HepG2 (cell line): ENCODE measurements around the gene PBX1. TPM values are rescaled to one million over a fixed set of nuclear protein-coding genes. Genes with fewer than 3 reads are reported as not detected.

ENCODE experiments used
- ATAC-seq: fragments of 200-7000 bp; cut with Tn5 transposase; 3 replicates; pipeline ENCODE4 v1.9.1; 2020; ENCODE audit warnings: mild to moderate bottlenecking, moderate library complexity
- BruUV-seq: library from RNA; stranded (reverse); fragments of 400-500 nt; replicated peaks from 2 replicates; lab custom pipeline; 2021; lab: Mats Ljungman, UMichigan
- CTCF ChIA-PET: fragments of 300-600 bp; formaldehyde crosslinking; extraction: SDS; loops from one replicate; lab custom pipeline; 2021; ENCODE audit warnings: low total read pairs, inconsistent platforms, low intra/inter-chr PET ratio; lab: Yijun Ruan, JAX
- POLR2A ChIA-PET: fragments of 350-600 bp; sonication (Branson Sonifier 250); formaldehyde crosslinking; loops from one replicate; lab custom pipeline; 2020; ENCODE audit warnings: antibody characterized with exemption, inconsistent platforms; lab: Yijun Ruan, JAX
- DNase-seq: peaks from one replicate; pipeline ENCODE4 v3.0.0-alpha.2; 2015; ENCODE audit warnings: low spot score
- FAIRE-seq: peaks from 3 replicates; lab custom pipeline; 2011; peaks lifted over from hg19 to GRCh38; lab: Jason Lieb, UNC
- H2AFZ ChIP-seq: one replicate; pipeline ENCODE4 v1.6.1; 2011; ENCODE audit warnings: low read length, inconsistent platforms
- H3K27ac ChIP-seq: fragments of 300-600 bp; 3 replicates; pipeline ENCODE4 v1.8.0; 2011; ENCODE audit warnings: mixed run types, mild to moderate bottlenecking, mixed read lengths, low read length, inconsistent platforms; ENCODE audit not compliant: insufficient read depth; ENCODE audit errors: extremely low read length
- H3K27me3 ChIP-seq, 2 experiments: fragments of 200-600 bp in 1 of 2; 2 replicates in 1 of 2; 3 replicates in 1 of 2; pipeline versions ENCODE4 v1.6.0 to v1.8.0; 2011; ENCODE audit warnings: low read length in 2 of 2, mild to moderate bottlenecking in 2 of 2, moderate library complexity in 2 of 2, inconsistent platforms in 1 of 2; ENCODE audit not compliant: insufficient read depth in 2 of 2, control insufficient read depth in 1 of 2
- H3K36me3 ChIP-seq, 2 experiments: fragments of 200-600 bp in 1 of 2; replicated peaks in 1 of 2; 2 replicates in 1 of 2; 3 replicates in 1 of 2; pipeline versions ENCODE4 v1.5.1 to v1.8.0; 2011; ENCODE audit warnings: low read length in 2 of 2, inconsistent platforms in 1 of 2; ENCODE audit not compliant: insufficient read depth in 2 of 2, control insufficient read depth in 1 of 2
- H3K4me1 ChIP-seq: 2 replicates; pipeline ENCODE4 v1.5.1; 2012; ENCODE audit warnings: low read length, inconsistent platforms; ENCODE audit not compliant: insufficient read depth
- H3K4me2 ChIP-seq: 2 replicates; pipeline ENCODE4 v1.6.0; 2011; ENCODE audit warnings: low read depth, low read length, inconsistent platforms
- H3K4me3 ChIP-seq, 3 experiments: fragments of 200-600 bp in 1 of 3; sonication (generic), shearing (Covaris generic) in 1 of 3; replicated peaks in 1 of 3; 2 replicates each; pipeline ENCODE4 v1.5.1; 2011 to 2016; ENCODE audit warnings: low read length in 3 of 3, inconsistent platforms in 2 of 3, low read depth in 2 of 3, mild to moderate bottlenecking in 2 of 3, control low read depth in 1 of 3, mixed read lengths in 1 of 3; ENCODE audit not compliant: insufficient read depth in 1 of 3
- H3K79me2 ChIP-seq: one replicate; pipeline ENCODE4 v1.6.1; 2011; ENCODE audit warnings: low read length, inconsistent platforms; ENCODE audit not compliant: insufficient read depth
- H3K9ac ChIP-seq: 2 replicates; pipeline ENCODE4 v1.6.0; 2011; ENCODE audit warnings: mild to moderate bottlenecking, low read depth, low read length, inconsistent platforms; ENCODE audit not compliant: insufficient read depth
- H3K9me3 ChIP-seq: 2 replicates; pipeline ENCODE4 v1.5.1; 2012; ENCODE audit warnings: mild to moderate bottlenecking, low read length
- H4K20me1 ChIP-seq: 2 replicates; pipeline ENCODE4 v1.6.0; 2011; ENCODE audit warnings: inconsistent platforms, mild to moderate bottlenecking, low read length, moderate library complexity; ENCODE audit not compliant: insufficient read depth
- ERF ChIP-seq: IDR thresholded peaks from 2 replicates; pipeline ENCODE4 v1.6.1; 2018; ENCODE audit warnings: missing biosample characterization, missing genetic modification reagents
- HOXA7 ChIP-seq: sonication (generic); formaldehyde crosslinking; IDR thresholded peaks from 2 replicates; pipeline ENCODE4 v1.8.1; 2022; ENCODE audit warnings: mild to moderate bottlenecking, missing genetic modification reagents, moderate library complexity
- RARA ChIP-seq: IDR thresholded peaks from 2 replicates; pipeline ENCODE4 v1.6.1; 2016; ENCODE audit warnings: missing genetic modification reagents, missing compliant biosample characterization
- REPIN1 ChIP-seq: sonication (generic); formaldehyde crosslinking; IDR thresholded peaks from 2 replicates; pipeline ENCODE4 v1.8.0; 2022; ENCODE audit warnings: missing genetic modification reagents, low read depth, mild to moderate bottlenecking, borderline replicate concordance
- SP2 ChIP-seq: sonication (generic); formaldehyde crosslinking; IDR thresholded peaks from 2 replicates; pipeline ENCODE4 v1.5.1; 2020; ENCODE audit warnings: mild to moderate bottlenecking, missing genetic modification reagents
- TCF12 ChIP-seq, 2 experiments: fragments of 450-650 bp in 1 of 2; sonication (generic) in 1 of 2; formaldehyde crosslinking in 1 of 2; IDR thresholded peaks; 2 replicates each; pipeline versions ENCODE4 v1.6.1 to v1.8.0; 2017 to 2022; ENCODE audit warnings: antibody characterized with exemption in 1 of 2, mild to moderate bottlenecking in 1 of 2, missing genetic modification reagents in 1 of 2, moderate library complexity in 1 of 2
- ZNF335 ChIP-seq: sonication (generic); formaldehyde crosslinking; IDR thresholded peaks from 2 replicates; pipeline ENCODE4 v1.4.0; 2020; ENCODE audit warnings: missing genetic modification reagents
- ZNF670 ChIP-seq: sonication (generic); formaldehyde crosslinking; IDR thresholded peaks from 2 replicates; pipeline ENCODE4 v1.8.0; 2022; ENCODE audit warnings: mild to moderate bottlenecking, missing genetic modification reagents, borderline replicate concordance
- ZNF75D ChIP-seq: sonication (generic); formaldehyde crosslinking; IDR thresholded peaks from 2 replicates; pipeline ENCODE4 v1.8.1; 2023; ENCODE audit warnings: missing genetic modification reagents, mild to moderate bottlenecking, borderline replicate concordance
- ZSCAN22 ChIP-seq: sonication (generic); formaldehyde crosslinking; IDR thresholded peaks from 2 replicates; pipeline ENCODE4 v1.4.0; 2020; ENCODE audit warnings: mild to moderate bottlenecking, missing genetic modification reagents
- WGBS: methylation state at CpG from one replicate; pipeline ENCODE4 v1.1.6; 2017; ENCODE audit warnings: low lambda C conversion rate; 5-methylcytosine and 5-hydroxymethylcytosine counted together
- in situ Hi-C: cut with HindIII; loops from 2 replicates; pipeline ENCODE4 v1.10.0; 2017; ENCODE audit warnings: low pct_unique_long_range_greater_than_20kb; ENCODE audit not compliant: extremely low pct_ligation_motif_present
- intact Hi-C: fragments of 100-400 bp; cut with micrococcal nuclease; formaldehyde crosslinking; loops from one replicate; pipeline ENCODE4 v1.10.0; 2022; ENCODE audit not compliant: unreplicated experiment
- polyA plus RNA-seq, 8 experiments: library from polyadenylated mRNA; depleted of rRNA in 3 of 8; stranded (reverse) in 7 of 8; unstranded in 1 of 8; fragments of >200 nt; fragmentation: Illumina TruSeq in 4 of 8; extraction: Trizol in 4 of 8; gene quantifications; 2 replicates each; pipeline versions ENCODE4 v1.2.1 to v1.2.3, GENCODE V29; 2011 to 2016; ENCODE audit warnings: low read depth in 4 of 8, missing spikeins in 1 of 8, mixed read lengths in 1 of 8; ENCODE audit not compliant: insufficient read depth in 1 of 8
- total RNA-seq, 5 experiments: library from RNA; depleted of rRNA; stranded (reverse); fragments of >200 nt; fragmentation: Illumina TruSeq; extraction: Trizol; gene quantifications; 2 replicates each; pipeline ENCODE4 v1.2.3, GENCODE V29; 2016; ENCODE audit warnings: low read depth in 1 of 5
- TF ChIP-seq, protein P1 (sequence below): sonication (generic); formaldehyde crosslinking; IDR thresholded peaks from 2 replicates; pipeline ENCODE4 v1.9.0; 2021; ENCODE audit warnings: missing genetic modification reagents, borderline replicate concordance

PBX1 gene
- total and polyA plus RNA-seq, 2 of the 13 experiments (the other 11 are each of a cell fraction or from before 2014, with no cell fraction given), result 0.24 TPM; not detected in 1

- intact Hi-C loops (no loop called here), in situ Hi-C loops (no loop called here)
- Histone ChIP-seq H3K36me3 (no peaks in the 10 kb centered on the region), H3K4me1 (no peaks in the 10 kb centered on the region), H3K27ac (no peak overlapping the region), H3K79me2 (no peaks in the 10 kb centered on the region), H4K20me1 (0 out of 2 replicates have a peak, but pooled peaks cover 3% of the 10 kb centered on the region), H3K27me3 (no peaks in the 10 kb centered on the region), H3K9ac (no peak overlapping the region), H3K4me2 (no peak overlapping the region), H3K4me3 (no peak overlapping the region), H3K9me3 (no peaks in the 10 kb centered on the region), H2AFZ (no peak overlapping the region)
- DNase-seq (no peak), ATAC-seq (no peak), FAIRE-seq (no peak)
- ChIA-PET POLR2A (no interaction called here), CTCF (no interaction called here)
- TF ChIP-seq ERF (CRISPR knock-in tag), result no peak
- no TSS peak for BruUV-seq
Observed at GRCh38 chr1:164660775-164661174, 101.8 kb downstream of the PBX1 start.

DNA sequence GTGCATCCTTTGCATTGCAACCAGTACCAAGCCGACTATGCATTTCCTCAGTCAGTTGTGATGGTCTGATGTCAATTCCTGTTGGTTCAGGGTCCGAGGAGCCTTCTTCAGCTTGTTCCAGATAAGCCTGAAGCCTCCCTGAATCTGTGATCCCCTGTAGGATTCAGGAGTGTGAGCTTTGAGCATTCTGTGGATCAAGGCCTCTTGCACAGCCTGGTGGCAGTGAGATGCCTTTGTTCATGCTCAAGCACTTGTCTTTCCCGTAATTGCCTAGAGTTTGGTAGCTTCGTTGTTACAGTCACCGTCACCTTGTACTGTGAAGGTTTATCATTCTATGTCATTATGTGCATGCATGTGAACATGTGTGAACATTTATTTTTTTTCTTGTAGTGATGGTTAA is 103.5 kb downstream of the PBX1 start:
- Histone ChIP-seq H3K9me3 (no peaks in the 10 kb centered on the region), H3K4me3 (no peak overlapping the region), H3K27ac (no peak overlapping the region), H3K36me3 (no peaks in the 10 kb centered on the region), H3K4me2 (no peak overlapping the region), H3K4me1 (no peaks in the 10 kb centered on the region), H3K27me3 (no peaks in the 10 kb centered on the region), H3K79me2 (no peaks in the 10 kb centered on the region), H4K20me1 (0 out of 2 replicates have a peak, but pooled peaks cover 3% of the 10 kb centered on the region), H3K9ac (no peak overlapping the region), H2AFZ (no peak overlapping the region)
- 43% methylated on average over 5 of the region's 5 CpGs for WGBS
- no peak for ATAC-seq
- BruUV-seq, result no TSS peak
- ChIA-PET CTCF (no interaction called here), POLR2A (no interaction called here)
- TF ChIP-seq ZNF335 (CRISPR knock-in tag), result no peak
- TF ChIP-seq TCF12 (IDR thresholded peaks at IDR 0.05), result no peak
- TF ChIP-seq TCF12 (CRISPR knock-in tag; IDR thresholded peaks at IDR 0.05), result no peak
- TF ChIP-seq REPIN1 (CRISPR knock-in tag), result no peak
- no peak for TF ChIP-seq RARA (CRISPR knock-in tag)
- TF ChIP-seq ZNF75D (CRISPR knock-in tag), result no peak
- no peak for TF ChIP-seq HOXA7 (CRISPR knock-in tag)
- no peak for TF ChIP-seq ZSCAN22 (CRISPR knock-in tag)
- no peak for TF ChIP-seq ZNF670 (CRISPR knock-in tag)
- TF ChIP-seq, protein P1, sequence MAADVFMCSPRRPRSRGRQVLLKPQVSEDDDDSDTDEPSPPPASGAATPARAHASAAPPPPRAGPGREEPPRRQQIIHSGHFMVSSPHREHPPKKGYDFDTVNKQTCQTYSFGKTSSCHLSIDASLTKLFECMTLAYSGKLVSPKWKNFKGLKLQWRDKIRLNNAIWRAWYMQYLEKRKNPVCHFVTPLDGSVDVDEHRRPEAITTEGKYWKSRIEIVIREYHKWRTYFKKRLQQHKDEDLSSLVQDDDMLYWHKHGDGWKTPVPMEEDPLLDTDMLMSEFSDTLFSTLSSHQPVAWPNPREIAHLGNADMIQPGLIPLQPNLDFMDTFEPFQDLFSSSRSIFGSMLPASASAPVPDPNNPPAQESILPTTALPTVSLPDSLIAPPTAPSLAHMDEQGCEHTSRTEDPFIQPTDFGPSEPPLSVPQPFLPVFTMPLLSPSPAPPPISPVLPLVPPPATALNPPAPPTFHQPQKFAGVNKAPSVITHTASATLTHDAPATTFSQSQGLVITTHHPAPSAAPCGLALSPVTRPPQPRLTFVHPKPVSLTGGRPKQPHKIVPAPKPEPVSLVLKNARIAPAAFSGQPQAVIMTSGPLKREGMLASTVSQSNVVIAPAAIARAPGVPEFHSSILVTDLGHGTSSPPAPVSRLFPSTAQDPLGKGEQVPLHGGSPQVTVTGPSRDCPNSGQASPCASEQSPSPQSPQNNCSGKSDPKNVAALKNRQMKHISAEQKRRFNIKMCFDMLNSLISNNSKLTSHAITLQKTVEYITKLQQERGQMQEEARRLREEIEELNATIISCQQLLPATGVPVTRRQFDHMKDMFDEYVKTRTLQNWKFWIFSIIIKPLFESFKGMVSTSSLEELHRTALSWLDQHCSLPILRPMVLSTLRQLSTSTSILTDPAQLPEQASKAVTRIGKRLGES (CRISPR knock-in tag), result no peak
- TF ChIP-seq SP2 (CRISPR knock-in tag), result no peak
- intact Hi-C loops, result no loop called here
- in situ Hi-C loops, result no loop called here
- no peak for DNase-seq
- FAIRE-seq, result no peak
